PC-3 (cell line): ENCODE results near the gene CROCC. TPM values are rescaled to one million over a fixed set of nuclear protein-coding genes. Genes with fewer than 3 reads are reported as not detected.

Experiments used
- ATAC-seq: fragments of 200-7000 bp; cut with Tn5 transposase; 2 replicates; pipeline ENCODE4 v1.9.1; 2020; ENCODE audit warnings: mild to moderate bottlenecking, moderate library complexity
- BruUV-seq: library from RNA; stranded (reverse); fragments of 400-500 nt; replicated peaks from 2 replicates; lab custom pipeline; 2021; lab: Mats Ljungman, UMichigan
- CTCF ChIA-PET: fragments of 300-600 bp; sonication (Branson Sonifier 250); formaldehyde crosslinking; loops from one replicate; lab custom pipeline; 2022; ENCODE audit warnings: antibody characterized with exemption; lab: Charles Lee
- POLR2A ChIA-PET: fragments of 300-600 bp; sonication (Branson Sonifier 250); formaldehyde crosslinking; loops from one replicate; lab custom pipeline; 2022; ENCODE audit warnings: antibody characterized with exemption; ENCODE audit not compliant: unreplicated experiment; lab: Charles Lee
- DNase-seq: peaks from one replicate; pipeline ENCODE4 v3.0.0-alpha.2; 2015
- H2AFZ ChIP-seq: fragments of 300-600 bp; sonication (generic); 2 replicates; pipeline ENCODE4 v1.6.0; 2016; ENCODE audit warnings: antibody characterized with exemption, low read length
- H3F3A ChIP-seq: fragments of 300-600 bp; sonication (generic); one replicate; pipeline ENCODE4 v1.6.0; 2017; ENCODE audit warnings: antibody characterized with exemption, low read length, control low read depth, mild to moderate bottlenecking; ENCODE audit not compliant: unreplicated experiment
- H3K27ac ChIP-seq: fragments of 300-600 bp; sonication (generic); 2 replicates; pipeline ENCODE4 v1.5.1; 2016; ENCODE audit warnings: mild to moderate bottlenecking, low read length
- H3K27me3 ChIP-seq: fragments of 300-600 bp; sonication (generic); 2 replicates; pipeline ENCODE4 v1.6.1; 2016; ENCODE audit warnings: low read length, mixed read lengths
- H3K36me3 ChIP-seq: fragments of 300-600 bp; sonication (generic); 2 replicates; pipeline ENCODE4 v1.6.1; 2016; ENCODE audit warnings: low read depth, mixed run types, low read length, mixed read lengths
- H3K4me1 ChIP-seq: fragments of 300-600 bp; sonication (generic); 2 replicates; pipeline ENCODE4 v1.5.1; 2016; ENCODE audit warnings: low read length; ENCODE audit not compliant: insufficient read depth
- H3K4me2 ChIP-seq: fragments of 300-600 bp; sonication (generic); 2 replicates; pipeline ENCODE4 v1.6.0; 2016; ENCODE audit warnings: low read length
- H3K4me3 ChIP-seq: fragments of 300-600 bp; sonication (generic); 2 replicates; pipeline ENCODE4 v1.5.1; 2016; ENCODE audit warnings: mild to moderate bottlenecking, low read length, mixed read lengths
- H3K79me2 ChIP-seq: fragments of 300-600 bp; sonication (generic); 2 replicates; pipeline ENCODE4 v1.6.1; 2017; ENCODE audit warnings: low read length, mixed read lengths
- H3K9ac ChIP-seq: fragments of 300-600 bp; sonication (generic); 2 replicates; pipeline ENCODE4 v1.6.0; 2016; ENCODE audit warnings: mild to moderate bottlenecking, low read length
- H3K9me2 ChIP-seq: fragments of 300-600 bp; sonication (generic); replicated peaks from 2 replicates; pipeline ENCODE4 v1.6.1; 2016; ENCODE audit warnings: mixed run types, low read length, mixed read lengths
- H3K9me3 ChIP-seq: fragments of 300-600 bp; sonication (generic); 2 replicates; pipeline ENCODE4 v1.6.1; 2016; ENCODE audit warnings: low read length, mixed read lengths
- H4K20me1 ChIP-seq: fragments of 300-600 bp; sonication (generic); 2 replicates; pipeline ENCODE4 v1.6.1; 2016; ENCODE audit warnings: low read length, mixed read lengths
- CTCF ChIP-seq: fragments of 300-600 bp; sonication (generic); conservative IDR thresholded peaks from 2 replicates; pipeline ENCODE4 v1.5.1; 2017; ENCODE audit warnings: antibody characterized with exemption, low read depth, mild to moderate bottlenecking, low read length
- EZH2 ChIP-seq: fragments of 300-600 bp; sonication (generic); IDR thresholded peaks from one replicate; pipeline ENCODE4 v1.6.1; 2017; ENCODE audit warnings: antibody characterized with exemption, mild to moderate bottlenecking, low read length; ENCODE audit not compliant: unreplicated experiment
- EZH2phosphoT487 ChIP-seq: fragments of 300-600 bp; sonication (generic); IDR thresholded peaks from 2 replicates; pipeline ENCODE4 v1.6.1; 2018; ENCODE audit warnings: mild to moderate bottlenecking, antibody characterized with exemption, low read length, borderline replicate concordance
- intact Hi-C: fragments of 100-400 bp; cut with micrococcal nuclease; formaldehyde crosslinking; loops from 2 replicates; pipeline ENCODE4 v1.9.0; 2023
- total RNA-seq: library from RNA; depleted of rRNA; stranded (reverse); fragments of >200 nt; gene quantifications from 2 replicates; pipeline ENCODE4 v1.2.3, GENCODE V29; 2014

Gene CROCC
- total RNA-seq, 1 experiment from 2014 or later: 24.6 TPM

GRCh38 chr1:16989676-16990391 is 68.1 kb downstream of the CROCC start:
- POLR2A ChIA-PET: no interaction called here

GRCh38 chr1:16991571-16991970 is 69.8 kb downstream of the CROCC start:
- CTCF ChIA-PET: no interaction called here
- ATAC-seq (no peak), DNase-seq (no peak)
- no peak overlapping the region for H3K9ac ChIP-seq
- no peaks in the 10 kb centered on the region for H3K9me3 ChIP-seq
- no peak overlapping the region for H3K27ac ChIP-seq
- no peaks in the 10 kb centered on the region for H3K79me2 ChIP-seq
- no TSS peak for BruUV-seq
- POLR2A ChIA-PET: no interaction called here
- no peak for TF ChIP-seq EZH2phosphoT487
- no peak for TF ChIP-seq EZH2
- no peak for TF ChIP-seq CTCF
- no peak overlapping the region for H3K4me3 ChIP-seq
- no peaks in the 10 kb centered on the region for H3F3A ChIP-seq
- no peak overlapping the region for H2AFZ ChIP-seq
- no peaks in the 10 kb centered on the region for H4K20me1 ChIP-seq
- H3K36me3 ChIP-seq: no peaks in the 10 kb centered on the region
- H3K9me2 ChIP-seq: no peaks in the 10 kb centered on the region
- intact Hi-C loops: no loop called here
- H3K4me2 ChIP-seq: no peak overlapping the region
- no peaks in the 10 kb centered on the region for H3K4me1 ChIP-seq
- H3K27me3 ChIP-seq: no peaks in the 10 kb centered on the region

More at GRCh38 chr1:16989676-16990391, 68.1 kb downstream of the CROCC start:
- Histone ChIP-seq H2AFZ (no peak overlapping the region), H3K79me2 (no peaks in the 10 kb centered on the region), H3K36me3 (no peaks in the 10 kb centered on the region), H3K9ac (no peak overlapping the region), H4K20me1 (no peaks in the 10 kb centered on the region), H3K27me3 (no peaks in the 10 kb centered on the region), H3K9me3 (no peaks in the 10 kb centered on the region), H3F3A (no peaks in the 10 kb centered on the region), H3K9me2 (no peaks in the 10 kb centered on the region), H3K27ac (no peak overlapping the region), H3K4me2 (no peak overlapping the region), H3K4me1 (peaks cover 4% of the 10 kb centered on the region), H3K4me3 (no peak overlapping the region)
- BruUV-seq: no TSS peak
- intact Hi-C loops: no loop called here
- ATAC-seq: no peak
- CTCF ChIA-PET: no interaction called here
- TF ChIP-seq EZH2phosphoT487 (no peak), CTCF (no peak), EZH2 (no peak)
- DNase-seq: no peak

GRCh38 chr1:16992102-16992501 is 70.4 kb downstream of the CROCC start:
- H3K9me2 ChIP-seq: no peaks in the 10 kb centered on the region
- ChIA-PET POLR2A (no interaction called here), CTCF (no interaction called here)
- H3F3A ChIP-seq: no peaks in the 10 kb centered on the region
- H4K20me1 ChIP-seq: no peaks in the 10 kb centered on the region
- H3K36me3 ChIP-seq: no peaks in the 10 kb centered on the region
- H3K4me1 ChIP-seq: no peaks in the 10 kb centered on the region
- intact Hi-C loops: no loop called here
- H3K4me2 ChIP-seq: no peak overlapping the region
- no peak overlapping the region for H3K9ac ChIP-seq
- no TSS peak for BruUV-seq
- H3K27me3 ChIP-seq: no peaks in the 10 kb centered on the region
- no peak overlapping the region for H3K27ac ChIP-seq
- no peaks in the 10 kb centered on the region for H3K9me3 ChIP-seq
- ATAC-seq: no peak
- H3K4me3 ChIP-seq: no peak overlapping the region
- no peak for DNase-seq
- H2AFZ ChIP-seq: no peak overlapping the region
- no peaks in the 10 kb centered on the region for H3K79me2 ChIP-seq
- no peak for TF ChIP-seq EZH2
- TF ChIP-seq CTCF: no peak
- no peak for TF ChIP-seq EZH2phosphoT487
